Heart right ventricle (tissue), 16 donors: ENCODE results near the gene NRXN3. TPM values are rescaled to one million over a fixed set of nuclear protein-coding genes. Genes with fewer than 3 reads are reported as not detected.

Source experiments
- ATAC-seq, 8 donors: fragments of 200-7000 bp; cut with Tn5 transposase; one replicate each; pipeline ENCODE4 v1.9.1; 2020; ENCODE audit warnings: mild to moderate bottlenecking in 8 of 8, moderate library complexity in 8 of 8, moderate number of reproducible peaks in 1 of 8
- DNase-seq, 2 donors: peaks; one replicate each; pipeline ENCODE4 v3.0.0-alpha.2; 2020
- H3K27ac ChIP-seq, 10 donors: fragments of 200-600 bp; sonication (generic) in 2 of 10; one replicate each; pipeline versions ENCODE4 v1.5.0 to v1.8.0; 2020 to 2022; ENCODE audit warnings: mild to moderate bottlenecking in 3 of 10
- H3K27me3 ChIP-seq, 7 donors: fragments of 200-600 bp; one replicate each; pipeline ENCODE4 v1.8.0; 2021 to 2022; ENCODE audit warnings: mild to moderate bottlenecking in 2 of 7
- H3K36me3 ChIP-seq, 9 donors: fragments of 200-600 bp; sonication (generic) in 1 of 9; one replicate each; pipeline versions ENCODE4 v1.5.0 to v1.8.0; 2020 to 2022; ENCODE audit warnings: mild to moderate bottlenecking in 2 of 9
- H3K4me1 ChIP-seq, 9 donors: fragments of 200-600 bp; sonication (generic) in 1 of 9; one replicate each; pipeline versions ENCODE4 v1.5.0 to v1.8.0; 2020 to 2022; ENCODE audit warnings: mild to moderate bottlenecking in 4 of 9
- H3K4me3 ChIP-seq, 10 donors: fragments of 200-600 bp; sonication (generic) in 2 of 10; one replicate each; pipeline versions ENCODE4 v1.5.0 to v1.8.0; 2020 to 2022; ENCODE audit warnings: mild to moderate bottlenecking in 7 of 10, moderate library complexity in 2 of 10
- H3K9me3 ChIP-seq, 11 donors: fragments of 200-600 bp in 10 of 11; sonication (generic) in 2 of 11; one replicate each; pipeline versions ENCODE4 v1.5.0 to v1.8.0; 2013 to 2022; ENCODE audit warnings: mild to moderate bottlenecking in 2 of 11, control low read depth in 1 of 11, moderate library complexity in 1 of 11
- CTCF ChIP-seq, 9 donors: fragments of 200-600 bp; sonication (generic) in 2 of 9; IDR thresholded peaks; one replicate each; pipeline versions ENCODE4 v1.5.0 to v1.8.0; 2021 to 2022; ENCODE audit warnings: antibody characterized with exemption in 9 of 9, mild to moderate bottlenecking in 5 of 9, moderate library complexity in 1 of 9
- WGBS, 2 donors: extraction: QIAGEN DNeasy Blood & Tissue Kit; methylation state at CpG; one replicate each; pipeline ENCODE4 v1.1.7; 2013; ENCODE audit warnings: inconsistent platforms in 1 of 2; 5-methylcytosine and 5-hydroxymethylcytosine counted together
- intact Hi-C, 10 donors: fragments of 100-400 bp; cut with DNase I; formaldehyde crosslinking; loops; one replicate each; pipeline versions ENCODE4 v1.11.1 to v1.14.2; 2022
- polyA plus RNA-seq, 2 donors: library from polyadenylated mRNA; stranded (reverse); fragments of 200-250 nt; gene quantifications; one replicate each; pipeline ENCODE4 v1.2.3, GENCODE V29; 2013
- total RNA-seq, 10 donors: library from RNA; stranded (reverse); fragmentation: NEBNext Ultra II Directional in 3 of 10; extraction: Animal tissue kit (Norgen Biotek cat#: 25700) in 3 of 10; gene quantifications; one replicate each; pipeline versions ENCODE4 v1.2.1 to v1.2.4, GENCODE V29; 2021 to 2023
- donor health status: Arrhythmogenic right ventricular cardiomyopathy.
- donor health status: ischemic (EF 13 %, LVEDD 7.1; RV severe dilation, severe dysfunction).
- donor health status: healthy with polysubstance abuse.
- donor health status: DM: no; HTN: yes; CAD: no.
- donor health status: DM: no; HTN: no; CAD: no.
- donor health status: ischemic (EF 25% LVEDD 6.9; RV normal size, moderate dysfunction).
- donor health status: ischemic (EF 25% LVEDD 5.7; RV mildly dilated, moderate dysfunction).
- donor health status: healthy.
- donor health status: DM: yes; HTN: yes; CAD: no.
- donor health status: Ischemic cardiomyopathy.
- donor health status: ischemic (EF 35%, LVEDD 5.7; RV mildly dilated, moderate dysfunction).
- donor health status: nonischemic (EF 11% LVEDD 7.7; RV severe dilation, severe dysfunction).
- donor health status: DM: yes; HTN: yes; CAD: no.
- donor health status: PGD.
- donor health status: ischemic (EF 29% LVEDD 5.4; RV normal size, mild dysfunction).
- donor health status: nonischemic (EF 23%, LVEDD 6.1; RV moderate dilation, normal function).

Gene NRXN3
- total and polyA plus RNA-seq, 12 donors, result 0.23 to 1.8 (median 0.87) TPM

DNA sequence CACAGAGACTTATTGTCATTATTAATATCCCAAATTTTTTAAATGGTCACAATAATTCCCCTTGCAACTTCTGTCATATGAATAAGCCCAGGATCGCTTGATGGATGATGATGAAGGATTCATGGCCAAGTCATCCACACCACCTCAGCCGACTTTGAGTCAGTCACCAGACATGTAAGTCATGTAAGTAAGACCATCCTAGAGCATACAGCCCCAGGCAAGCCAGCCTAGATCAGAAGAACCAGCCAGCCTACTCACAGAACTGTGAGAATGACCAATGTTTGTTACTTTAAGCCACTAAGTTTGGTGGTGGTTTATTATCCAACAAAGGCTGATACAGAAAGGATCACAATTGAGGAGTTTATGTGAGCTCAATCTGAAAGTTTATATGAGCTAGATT lies 341.8 kb downstream of the NRXN3 start:
- H3K4me1 ChIP-seq, result no peaks in the 10 kb centered on the region
- no peak for DNase-seq
- H3K36me3 ChIP-seq, result no peaks in the 10 kb centered on the region
- WGBS, 2 donors, result 72 to 74% methylated on average over 2 of the region's 2 CpGs
- intact Hi-C loops, result no loop called here
- no peaks in the 10 kb centered on the region for H3K9me3 ChIP-seq
- no peak for ATAC-seq
- no peak overlapping the region for H3K4me3 ChIP-seq
- no peaks in the 10 kb centered on the region for H3K27me3 ChIP-seq
- no peak for TF ChIP-seq CTCF (IDR thresholded peaks at IDR 0.05)
- no peak overlapping the region for H3K27ac ChIP-seq

DNA sequence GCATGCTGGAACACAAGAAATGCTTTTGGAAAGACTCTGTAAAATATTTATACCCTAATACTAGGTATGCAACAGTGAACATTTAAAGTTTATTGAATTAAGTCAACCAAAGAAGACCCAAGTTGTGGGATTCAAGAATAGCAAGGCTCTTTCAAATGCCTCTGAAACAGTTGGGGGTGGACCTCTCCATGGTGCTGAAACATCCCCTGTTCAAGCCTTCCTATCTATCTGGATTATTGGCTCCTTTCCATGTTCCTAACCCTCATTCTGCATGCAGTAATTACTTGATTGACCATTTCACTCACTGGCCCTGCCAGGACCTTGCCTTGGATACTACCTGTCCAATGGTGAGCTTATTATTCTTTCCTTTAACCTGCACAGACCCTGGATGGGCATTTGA lies 349.7 kb downstream of the NRXN3 start:
- ATAC-seq (no peak), DNase-seq (peak in 1 of 2 donors; percentile 7)
- Histone ChIP-seq H3K4me3 (no peak overlapping the region), H3K27me3 (no peaks in the 10 kb centered on the region), H3K27ac (no peak overlapping the region), H3K9me3 (no peaks in the 10 kb centered on the region), H3K4me1 (no peaks in the 10 kb centered on the region), H3K36me3 (no peaks in the 10 kb centered on the region)
- intact Hi-C loops, result no loop called here
- TF ChIP-seq CTCF (IDR thresholded peaks at IDR 0.05), result no peak

DNA sequence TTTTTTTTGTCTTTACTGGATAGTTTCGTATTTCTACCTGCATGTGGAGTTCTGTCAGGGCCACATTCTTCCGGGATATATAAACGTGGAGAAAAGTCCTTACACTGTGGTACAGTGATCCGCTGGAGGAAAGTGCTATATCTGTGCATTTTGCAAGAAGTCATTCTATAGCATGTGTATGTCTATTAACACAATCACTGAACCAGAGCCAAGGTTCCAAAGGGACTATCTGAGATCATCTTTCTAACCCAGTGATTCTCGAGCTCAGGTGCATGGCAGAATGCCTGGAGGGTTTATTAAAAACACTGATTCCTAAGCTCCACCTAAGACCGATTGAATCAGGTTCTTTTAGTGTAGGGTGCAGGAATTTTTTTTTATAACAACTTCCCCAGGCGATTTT lies 354.0 kb downstream of the NRXN3 start:
- intact Hi-C loops, result no loop called here
- Histone ChIP-seq H3K9me3 (no peaks in the 10 kb centered on the region), H3K27ac (no peak overlapping the region), H3K4me1 (no peaks in the 10 kb centered on the region), H3K36me3 (no peaks in the 10 kb centered on the region), H3K4me3 (no peak overlapping the region), H3K27me3 (no peaks in the 10 kb centered on the region)
- no peak for ATAC-seq
- WGBS, 2 donors, result 66 to 68% methylated on average over 7 of the region's 7 CpGs
- TF ChIP-seq CTCF (IDR thresholded peaks at IDR 0.05), result no peak
- DNase-seq, result no peak

DNA sequence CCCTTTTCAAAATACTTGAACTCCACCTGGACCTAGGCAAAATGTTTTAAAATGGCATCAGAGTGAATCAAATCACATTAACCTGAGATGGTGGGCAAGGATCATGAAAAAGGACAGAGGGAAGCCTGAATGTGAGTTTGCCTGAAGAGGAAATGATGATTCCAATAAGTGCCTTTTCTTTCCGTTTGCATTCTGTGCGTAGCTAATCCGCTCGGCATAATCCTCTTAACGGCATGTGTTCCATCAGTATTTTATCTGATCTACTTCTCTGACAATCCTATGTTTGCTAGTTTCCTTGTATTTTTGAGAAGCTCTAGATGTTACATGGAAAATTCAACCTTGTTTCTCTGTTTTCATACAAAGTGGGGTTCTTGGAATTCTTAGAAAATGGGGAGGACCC lies 354.6 kb downstream of the NRXN3 start:
- no peak for TF ChIP-seq CTCF (IDR thresholded peaks at IDR 0.05)
- intact Hi-C loops, result no loop called here
- no peaks in the 10 kb centered on the region for H3K9me3 ChIP-seq
- 80 to 84% methylated on average over 5 of the region's 5 CpGs for WGBS, 2 donors
- H3K4me1 ChIP-seq, result no peaks in the 10 kb centered on the region
- DNase-seq (no peak), ATAC-seq (no peak)
- no peak overlapping the region for H3K4me3 ChIP-seq
- no peak overlapping the region for H3K27ac ChIP-seq
- H3K27me3 ChIP-seq, result no peaks in the 10 kb centered on the region
- H3K36me3 ChIP-seq, result no peaks in the 10 kb centered on the region

GRCh38 chr14:78530078-78530477 lies 359.9 kb downstream of the NRXN3 start:
- no peaks in the 10 kb centered on the region for H3K36me3 ChIP-seq
- no peak overlapping the region for H3K4me3 ChIP-seq
- TF ChIP-seq CTCF (IDR thresholded peaks at IDR 0.05), result no peak
- DNase-seq (peak in 1 of 2 donors; percentile 14), ATAC-seq (no peak)
- H3K27me3 ChIP-seq, result no peaks in the 10 kb centered on the region
- intact Hi-C loops, result no loop called here
- no peaks in the 10 kb centered on the region for H3K4me1 ChIP-seq
- no peaks in the 10 kb centered on the region for H3K9me3 ChIP-seq
- WGBS, 2 donors, result 17% methylated on average over 2 of the region's 2 CpGs
- no peak overlapping the region for H3K27ac ChIP-seq
